Frontal cortex (tissue), 4 donors: ENCODE results near the gene COBL. TPM values are rescaled to one million over a fixed set of nuclear protein-coding genes. Genes with fewer than 3 reads are reported as not detected.

ENCODE experiments used
- DNase-seq, 2 donors: peaks; one replicate each; pipeline ENCODE4 v3.0.0; 2012; ENCODE audit warnings: low spot score in 2 of 2
- FAIRE-seq: peaks from 2 replicates; lab custom pipeline; 2012; peaks lifted over from hg19 to GRCh38; lab: Jason Lieb, UNC
- total RNA-seq: library from RNA; depleted of rRNA; stranded (reverse); fragments of >200 nt; gene quantifications from one replicate; pipeline ENCODE4 v1.2.3, GENCODE V29; 2014
- donor health status: control.
- donor health status: control.
- donor health status: control.

Gene COBL
- total RNA-seq, 1 donor from 2014 or later: 2.4 TPM

GRCh38 chr7:51288896-51289622 is 27.6 kb downstream of the COBL start:
- FAIRE-seq (no peak), DNase-seq (no peak)

- DNase-seq (no peak), FAIRE-seq (peak; percentile 26)
These were observed 30.2 kb downstream of the COBL start for GRCh38 chr7:51286401-51286800.

- DNase-seq (no peak), FAIRE-seq (no peak)
These were observed 36.5 kb downstream of the COBL start for GRCh38 chr7:51280156-51280555.

GRCh38 chr7:51279391-51280023 is 37.1 kb downstream of the COBL start:
- FAIRE-seq (no peak), DNase-seq (no peak)

DNA sequence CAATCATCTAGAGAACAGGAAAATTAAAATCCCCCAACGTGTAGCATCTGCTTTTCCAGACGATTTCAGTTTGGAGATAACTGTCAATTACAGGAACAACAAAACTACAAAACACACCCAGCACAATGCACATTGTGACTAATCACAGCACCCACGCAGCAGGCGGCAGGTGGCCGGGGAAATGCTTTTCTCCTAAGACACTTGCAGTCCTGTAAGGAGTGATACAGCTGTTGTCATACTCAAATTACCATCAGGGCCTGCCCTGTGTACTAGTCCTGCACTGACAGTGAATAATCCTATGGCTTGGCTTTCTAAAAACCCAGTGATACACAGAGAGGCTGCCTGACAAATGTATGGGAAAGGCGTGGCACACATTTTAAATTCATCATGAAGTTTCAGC is 37.8 kb downstream of the COBL start:
- FAIRE-seq (no peak), DNase-seq (no peak)

GRCh38 chr7:51276967-51277366 is 39.6 kb downstream of the COBL start:
- FAIRE-seq: no peak
- no peak for DNase-seq

- FAIRE-seq: no peak
- DNase-seq: no peak
These were observed 40.5 kb downstream of the COBL start for GRCh38 chr7:51276091-51276605.

- DNase-seq (no peak), FAIRE-seq (no peak)
These were observed 41.1 kb downstream of the COBL start for GRCh38 chr7:51275532-51275931.

GRCh38 chr7:51274955-51275354 is 41.7 kb downstream of the COBL start:
- DNase-seq: no peak
- FAIRE-seq: no peak

DNA sequence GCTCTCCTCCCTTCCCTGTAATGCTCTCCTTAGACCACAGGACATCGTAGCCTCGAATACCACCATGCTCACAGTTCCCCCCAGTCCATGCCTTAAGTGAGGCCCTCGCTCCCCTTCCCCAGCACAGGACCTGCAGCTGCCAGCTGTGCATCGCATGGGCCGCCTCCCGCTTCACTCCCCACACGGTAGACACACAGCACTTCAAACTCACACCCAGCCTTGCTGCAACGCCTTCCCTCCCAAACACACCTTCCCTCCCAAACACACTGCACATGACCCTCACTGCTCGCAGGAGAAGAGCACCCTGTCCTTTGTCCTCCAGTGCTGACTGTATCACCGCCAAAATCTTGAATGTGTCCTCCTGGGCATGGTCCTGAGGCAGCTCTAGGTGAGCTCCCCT is 42.6 kb downstream of the COBL start:
- FAIRE-seq (no peak), DNase-seq (no peak)

- no peak for FAIRE-seq
- DNase-seq: no peak
These were observed 43.2 kb downstream of the COBL start for GRCh38 chr7:51273360-51273759.

DNA sequence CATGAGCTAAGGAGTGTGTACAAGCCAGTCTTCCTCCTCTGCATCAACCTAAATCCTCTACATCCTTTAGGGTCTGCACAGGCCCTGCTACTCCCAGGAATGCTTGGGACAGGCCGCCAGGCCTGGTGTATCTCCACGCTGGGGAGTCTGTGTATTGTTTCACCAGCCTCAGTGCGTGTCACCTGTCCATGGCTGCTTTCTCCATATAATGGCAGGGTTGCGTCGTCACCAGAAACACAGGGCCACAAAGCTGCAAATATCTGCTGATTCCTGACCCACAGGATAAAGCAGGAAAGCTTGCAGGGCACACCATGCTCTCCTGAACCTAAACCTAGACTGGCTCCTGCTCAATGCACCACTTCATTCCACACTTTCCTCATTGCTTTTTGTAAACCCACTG is 45.6 kb downstream of the COBL start:
- DNase-seq (no peak), FAIRE-seq (no peak)

GRCh38 chr7:51269911-51270310 is 46.7 kb downstream of the COBL start:
- no peak for FAIRE-seq
- no peak for DNase-seq

DNA sequence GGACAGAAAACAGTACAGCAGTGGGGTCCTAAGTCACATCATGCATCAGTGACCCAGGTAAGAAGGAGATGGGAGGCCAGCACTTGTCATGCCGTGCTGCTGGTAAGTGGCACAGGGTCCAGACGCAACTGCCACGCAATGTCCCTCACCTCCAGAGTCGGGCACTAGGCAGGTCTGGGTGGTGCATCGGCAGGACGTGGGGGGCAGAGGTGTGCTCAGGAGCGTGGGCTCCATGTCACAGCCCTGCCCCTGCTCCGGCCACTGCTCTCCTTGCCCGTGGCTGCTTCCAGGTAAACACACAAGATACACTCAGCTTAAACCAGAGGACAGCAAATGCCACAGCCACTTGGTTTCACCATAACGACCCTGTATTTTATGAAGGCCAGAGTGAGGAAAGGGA is 47.3 kb downstream of the COBL start:
- FAIRE-seq: no peak

GRCh38 chr7:51268859-51269258 is 47.8 kb downstream of the COBL start:
- no peak for FAIRE-seq
- no peak for DNase-seq

More for the DNA sequence above, 47.3 kb downstream of the COBL start:
- no peak for DNase-seq

GRCh38 chr7:51267169-51267568 is 49.4 kb downstream of the COBL start:
- FAIRE-seq (no peak), DNase-seq (no peak)

DNA sequence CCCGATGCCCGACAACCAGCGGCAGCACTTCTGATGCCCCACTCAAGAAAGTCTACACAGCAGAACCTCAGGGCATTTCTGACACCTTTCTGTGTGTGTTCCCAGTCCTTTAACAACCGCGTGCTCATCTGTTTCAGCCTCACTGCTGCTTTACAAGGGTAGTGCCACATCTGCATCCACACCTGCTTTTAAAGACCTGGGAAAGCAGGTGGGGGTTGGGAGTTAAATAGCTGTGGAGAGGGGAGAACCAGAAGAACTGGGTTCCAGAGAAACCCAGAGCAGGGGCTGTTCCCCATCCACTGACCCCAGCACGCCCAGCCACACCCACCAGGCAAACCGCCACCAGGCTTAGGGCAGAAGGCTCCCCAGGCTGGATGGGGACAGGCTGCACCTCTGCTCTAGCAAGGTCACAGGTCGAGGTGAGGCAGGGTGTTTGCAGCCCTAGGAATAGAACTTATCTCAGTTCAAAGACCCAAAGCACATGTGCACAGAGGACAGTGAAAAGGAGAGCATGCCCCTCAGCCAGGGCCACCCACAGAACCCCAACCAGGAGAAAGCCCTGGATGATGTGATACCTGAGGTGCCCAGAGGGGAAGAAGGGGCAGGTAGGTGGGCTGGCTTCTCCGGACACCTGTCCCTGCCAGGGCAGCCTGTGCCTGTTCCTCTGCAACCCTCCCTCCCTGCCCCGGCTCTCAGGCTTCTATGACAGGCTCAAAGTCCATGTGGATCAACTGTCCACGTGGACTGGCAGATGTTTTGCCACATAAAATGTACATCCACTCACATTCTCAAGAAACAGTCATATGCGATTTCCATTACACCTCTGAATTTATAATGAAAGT is 51.3 kb downstream of the COBL start:
- no peak for DNase-seq
- FAIRE-seq: no peak

- no peak for FAIRE-seq
These were observed 52.8 kb downstream of the COBL start for GRCh38 chr7:51263631-51264484.

DNA sequence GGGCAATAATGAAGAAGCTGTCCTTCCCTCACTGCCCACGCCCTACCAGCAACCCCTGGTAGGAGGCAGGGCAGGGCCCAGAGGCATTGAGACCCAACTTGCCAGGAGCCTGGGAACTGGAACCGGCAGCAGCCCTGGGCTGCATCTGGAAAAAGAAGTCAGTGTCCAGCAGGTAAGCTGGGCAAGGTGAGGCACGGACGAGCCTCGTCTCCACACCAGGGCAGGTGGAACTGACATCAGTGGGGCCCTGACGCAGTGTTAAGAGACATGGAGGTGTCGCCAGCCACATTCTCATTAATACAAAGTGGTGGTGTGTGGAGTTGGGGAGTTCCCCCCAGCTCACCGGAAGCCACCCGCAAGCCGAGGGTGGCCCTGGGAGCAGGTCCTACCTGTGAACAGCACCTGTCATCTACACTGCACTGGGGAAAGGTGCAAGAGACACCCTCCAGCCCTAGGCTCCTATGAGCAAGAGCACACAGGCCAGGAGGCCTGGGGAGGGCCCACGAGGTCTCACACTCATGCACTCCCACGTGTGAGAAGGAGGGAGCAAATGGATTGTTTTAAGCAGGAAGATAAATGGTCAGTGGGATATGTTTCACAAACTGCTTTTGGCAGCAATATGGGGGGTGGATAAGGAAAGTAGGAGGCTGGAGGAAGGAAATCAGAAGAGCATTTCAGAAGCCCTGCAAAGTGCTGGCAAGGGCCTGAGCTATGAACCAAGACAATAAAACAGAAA is 53.6 kb downstream of the COBL start:
- no peak for FAIRE-seq
- DNase-seq: no peak

More at GRCh38 chr7:51263631-51264484, 52.8 kb downstream of the COBL start:
- DNase-seq: no peak
